ENCODE data around the gene ZFP3.
"Not testable (repeated sequence)": the region's sequence is repeated elsewhere in the genome, so short reads cannot be mapped to it uniquely, and the experiment has no call there.

ZFP3 gene

DNA sequence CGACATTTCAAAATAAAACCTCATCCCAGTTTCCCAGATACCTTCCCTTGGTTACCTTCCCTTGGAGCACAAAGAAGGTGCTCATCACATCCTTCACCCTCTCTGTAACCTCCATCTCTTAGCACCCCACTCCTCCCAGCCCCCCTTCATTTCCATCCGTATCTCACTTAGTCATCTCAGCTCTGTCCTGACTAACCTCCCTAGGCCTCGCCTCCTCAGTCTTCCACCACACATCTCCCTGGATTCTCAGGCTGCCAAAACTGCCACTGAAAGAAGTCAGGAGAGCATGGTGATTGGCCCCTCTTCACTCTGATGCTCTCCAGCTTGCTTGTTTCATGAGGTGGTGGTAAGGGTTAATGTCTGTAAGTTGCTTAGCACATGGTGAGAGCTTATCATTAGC is 2.3 kb downstream of the ZFP3 start:
- DNase-seq: no peak

DNA sequence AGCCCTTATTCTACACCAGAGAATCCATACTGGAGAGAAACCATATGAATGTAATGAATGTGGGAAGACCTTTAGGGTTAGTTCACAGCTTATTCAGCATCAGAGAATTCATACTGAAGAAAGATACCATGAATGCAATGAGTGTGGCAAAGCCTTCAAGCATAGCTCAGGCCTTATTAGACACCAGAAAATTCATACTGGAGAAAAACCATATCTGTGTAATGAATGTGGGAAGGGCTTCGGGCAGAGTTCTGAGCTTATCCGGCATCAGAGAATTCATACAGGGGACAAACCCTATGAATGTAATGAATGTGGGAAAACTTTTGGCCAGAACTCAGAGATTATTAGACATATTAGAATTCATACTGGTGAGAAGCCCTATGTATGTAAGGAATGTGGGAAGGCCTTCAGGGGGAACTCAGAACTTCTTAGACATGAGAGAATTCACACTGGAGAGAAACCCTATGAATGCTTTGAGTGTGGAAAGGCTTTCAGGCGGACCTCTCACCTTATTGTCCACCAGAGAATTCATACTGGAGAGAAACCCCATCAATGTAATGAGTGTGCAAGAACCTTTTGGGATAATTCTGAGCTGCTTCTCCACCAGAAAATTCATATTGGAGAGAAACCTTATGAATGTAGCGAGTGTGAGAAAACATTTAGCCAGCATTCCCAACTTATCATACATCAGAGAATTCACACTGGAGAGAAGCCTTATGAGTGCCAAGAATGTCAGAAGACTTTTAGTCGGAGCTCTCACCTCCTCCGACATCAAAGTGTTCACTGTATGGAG is 14.1 kb downstream of the ZFP3 start:
- no peak for DNase-seq

DNA sequence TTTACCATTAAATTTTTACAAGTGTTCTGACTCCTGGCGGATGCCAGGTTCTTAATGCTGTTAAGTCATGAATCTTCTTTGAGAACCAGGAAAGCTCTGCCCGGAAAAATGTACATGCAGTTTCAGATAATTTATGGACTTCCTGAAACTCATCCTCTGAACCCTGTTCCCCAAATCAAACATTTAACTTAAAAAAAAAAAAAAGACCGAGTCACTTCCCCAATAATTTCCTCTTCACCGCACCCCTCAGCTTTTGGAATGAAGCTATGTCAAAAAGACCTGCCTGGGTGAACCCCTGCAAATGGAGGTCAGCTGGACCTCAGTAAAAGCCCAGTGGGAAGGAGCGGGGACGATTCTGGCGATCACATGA is 18.4 kb downstream of the ZFP3 start:
- no peak for DNase-seq

DNA sequence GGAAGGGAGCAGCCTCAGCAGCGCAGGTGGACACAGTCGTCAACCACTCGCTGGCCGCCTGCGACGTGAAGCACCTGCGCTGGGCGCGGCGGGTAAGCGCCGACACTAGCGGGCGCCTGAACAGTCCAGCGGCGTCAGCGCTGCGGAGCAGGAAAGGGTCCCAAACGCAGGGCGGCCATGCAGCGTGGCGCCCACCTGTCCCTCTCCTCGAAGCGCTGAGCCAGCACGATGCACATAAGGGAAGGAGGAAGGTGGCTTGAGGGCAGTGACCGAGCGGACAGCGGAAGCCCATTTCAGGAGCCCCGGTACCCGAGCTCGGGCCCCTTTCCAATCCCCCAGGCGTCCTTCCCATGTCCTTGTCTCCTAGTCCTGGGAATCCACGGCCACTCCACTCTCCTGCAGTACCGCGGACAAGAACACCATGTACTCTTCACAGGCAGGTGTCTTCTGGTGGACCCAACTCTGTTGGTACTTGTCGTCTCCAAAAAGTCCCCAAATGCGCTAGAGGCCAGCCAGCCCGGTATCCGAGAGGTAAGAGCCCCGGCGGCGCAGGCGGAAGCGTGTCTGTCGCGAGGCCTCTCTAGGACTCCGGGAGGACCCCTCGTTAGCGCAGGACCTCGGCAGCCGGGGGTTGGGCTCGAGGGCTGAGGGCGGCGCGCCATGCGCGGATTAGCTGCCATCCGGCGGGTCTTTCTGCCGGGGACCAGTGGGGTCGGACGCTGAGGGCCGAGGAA is 19.0 kb downstream of the ZFP3 start:
- no peak for DNase-seq

DNA sequence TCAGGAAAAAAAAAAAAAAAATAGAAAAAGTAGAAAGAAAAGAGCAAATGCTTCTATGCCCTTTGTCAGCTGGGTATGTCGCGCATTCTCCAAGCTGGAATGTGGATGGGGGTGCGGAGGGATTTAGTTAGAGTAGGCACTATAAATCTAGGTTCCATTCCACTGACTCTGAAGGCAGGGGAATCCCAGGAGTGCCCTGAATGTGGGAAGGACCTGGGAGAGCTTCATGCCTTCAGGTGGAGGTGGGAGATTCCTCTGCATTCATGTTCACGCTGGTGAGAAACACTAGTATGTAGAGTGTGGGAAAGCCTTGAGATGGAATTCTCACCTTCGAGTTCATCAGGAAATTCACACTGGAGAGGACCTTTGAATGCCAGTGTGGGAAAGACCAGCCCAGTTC is 21.0 kb downstream of the ZFP3 start:
- no peak for DNase-seq

DNA sequence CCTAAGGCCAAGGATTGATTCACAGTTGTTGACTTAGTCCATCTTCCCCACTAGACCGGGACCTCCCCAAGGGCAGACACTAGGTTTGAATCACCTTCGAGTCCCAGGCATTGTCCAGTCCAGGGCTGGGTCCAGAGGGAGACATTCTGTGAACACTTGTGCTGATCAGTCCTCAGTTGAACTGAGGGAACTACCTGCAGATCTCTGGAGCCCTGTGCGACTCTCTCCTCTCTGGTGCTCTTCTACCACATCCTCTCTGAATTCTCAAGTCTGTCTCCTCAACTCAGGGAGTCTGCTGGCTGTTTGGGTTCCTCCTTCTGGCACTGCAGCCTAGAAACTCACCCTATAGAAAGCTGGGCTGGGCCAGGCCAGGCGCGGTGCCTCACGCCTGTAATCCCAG is 22.6 kb downstream of the ZFP3 start:
- no peak for DNase-seq

DNA sequence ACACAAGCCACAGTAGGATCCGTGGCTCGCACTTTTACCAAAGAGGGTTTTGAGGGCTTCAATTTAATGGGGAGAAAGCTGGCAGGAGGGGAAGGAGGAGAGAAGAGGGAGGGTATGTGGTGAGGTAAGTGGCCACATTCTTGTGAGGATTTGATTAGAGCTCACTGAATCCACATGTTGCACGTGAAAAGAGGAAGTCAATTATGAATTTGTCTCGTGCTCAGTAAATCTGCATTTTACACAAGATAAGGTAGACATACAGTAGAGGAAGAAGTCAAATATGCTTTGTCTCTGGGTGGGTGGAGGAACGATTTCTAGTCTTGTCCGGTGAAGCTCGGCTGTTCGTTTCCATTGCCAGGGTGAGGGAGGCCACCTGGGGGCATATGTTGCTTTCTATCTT is 32.5 kb downstream of the ZFP3 start:
- DNase-seq: no peak

DNA sequence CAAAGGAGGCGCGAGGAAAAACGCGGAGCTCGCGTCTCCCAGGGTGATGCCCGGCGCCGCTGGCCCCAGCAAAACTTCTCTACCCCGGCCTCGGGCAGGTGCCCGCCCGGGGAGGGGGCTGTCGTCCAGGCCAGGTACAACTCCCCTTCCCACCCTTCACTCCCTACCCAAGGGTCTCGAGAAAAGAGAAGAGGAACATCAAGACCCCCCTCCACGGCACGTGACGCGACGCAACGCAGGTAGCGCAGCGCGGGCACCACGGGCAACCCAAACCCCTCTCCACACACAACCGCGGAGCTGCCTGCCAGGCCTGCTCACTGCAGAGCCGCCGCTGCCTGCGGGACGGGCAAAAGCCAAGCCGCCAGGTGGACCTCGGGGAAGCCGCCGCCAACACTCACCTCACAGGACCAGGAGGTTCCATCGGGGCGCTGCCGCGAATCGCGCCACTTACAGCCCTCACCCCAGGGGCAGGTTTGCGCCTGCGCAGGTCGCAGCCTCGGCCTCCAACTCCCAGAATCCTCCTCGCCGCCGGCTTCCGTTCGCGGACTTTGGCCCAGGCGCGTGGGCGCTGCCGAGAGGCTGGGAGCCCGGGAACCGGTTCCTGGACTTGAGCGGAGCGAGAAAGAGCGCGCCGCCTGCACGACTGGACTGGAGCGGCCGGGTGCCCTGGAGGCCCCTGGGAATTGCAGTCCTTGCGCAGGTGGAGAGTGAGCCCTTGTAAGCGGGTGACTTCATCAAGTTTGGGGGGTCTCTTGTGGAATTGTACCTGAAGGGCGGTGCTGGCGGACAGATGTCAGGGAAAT is 33.3 kb downstream of the ZFP3 start, which contains the start of gene ZNF232:
Gene ZNF232 (minus strand): TSS at position 477 of the 803 bp plus-strand sequence. CDS start 56 bp downstream, at position 421.
- peak; percentile 85 for DNase-seq

DNA sequence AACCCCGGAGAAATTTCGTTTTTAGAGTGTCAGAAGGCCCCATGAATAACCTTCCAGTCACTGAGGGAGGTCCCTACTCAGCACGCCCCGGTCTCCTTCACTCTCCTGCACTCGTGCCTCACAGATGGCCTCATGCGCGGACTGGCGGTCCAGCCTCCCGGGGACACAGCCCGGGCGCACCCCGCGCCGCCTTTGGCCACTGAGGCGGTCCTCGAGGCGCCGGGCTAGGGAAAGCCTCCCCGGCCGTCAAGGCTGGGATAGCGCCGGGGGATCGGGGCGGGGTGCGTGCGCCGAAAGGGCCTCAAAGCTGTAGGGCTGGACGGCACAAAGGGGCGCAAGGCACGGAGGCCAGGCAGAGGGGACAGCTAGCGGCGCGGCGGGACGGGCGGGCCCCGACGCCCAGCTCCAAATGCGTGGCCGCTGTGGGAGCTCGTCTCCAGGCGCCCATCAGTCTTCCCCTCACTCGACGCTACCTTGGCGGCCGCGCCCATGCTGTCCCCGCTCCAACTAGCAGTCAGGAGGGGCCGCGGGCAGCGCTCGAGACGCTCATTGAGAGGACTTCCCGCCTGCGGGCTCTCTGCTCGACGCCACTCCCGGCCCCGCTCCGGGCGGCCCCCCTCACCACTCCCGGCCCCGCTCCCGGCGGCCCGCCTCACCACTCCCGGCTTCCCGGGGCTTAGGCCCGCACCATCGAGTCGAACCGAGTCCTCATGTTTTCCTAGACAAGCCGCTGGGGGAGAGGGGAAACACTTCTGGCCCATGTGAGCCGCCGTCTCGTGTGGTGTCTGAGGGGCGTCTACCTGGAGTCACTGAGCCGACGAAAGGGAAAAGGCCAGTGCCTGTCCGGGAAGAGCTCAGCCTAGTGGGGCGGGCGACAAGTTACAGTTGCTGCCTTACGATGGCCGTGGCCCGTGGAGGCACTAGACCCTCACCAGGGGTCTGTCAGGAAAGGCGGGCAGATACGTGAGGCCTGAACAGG is 37.7 kb downstream of the ZFP3 start, which contains the start of gene USP6:
Gene USP6 (plus strand): TSS at position 360 of the 979 bp plus-strand sequence. CDS start 14,336 bp downstream, outside the sequence.
- DNase-seq: no peak

DNA sequence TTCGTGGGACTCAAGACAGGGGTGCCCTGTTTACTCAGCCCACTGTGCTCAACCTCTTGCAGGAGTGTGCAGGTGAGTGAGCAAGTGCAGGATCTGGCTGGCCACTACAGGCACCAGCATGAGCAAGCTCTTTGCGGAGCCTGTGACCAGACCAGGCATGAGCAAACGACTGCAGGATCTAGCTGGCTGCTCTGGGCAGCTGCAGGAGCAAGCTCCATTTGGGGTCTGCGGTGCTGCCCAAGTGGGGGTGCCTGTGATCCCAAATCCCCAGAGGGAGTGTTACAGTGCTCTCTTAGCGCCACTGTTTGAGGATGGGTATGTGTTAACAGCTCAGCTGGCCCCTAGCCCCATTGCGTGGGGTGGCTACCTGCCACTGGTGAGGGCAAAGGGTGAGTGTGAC is 40.0 kb downstream of the ZFP3 start:
- DNase-seq: no peak

DNA sequence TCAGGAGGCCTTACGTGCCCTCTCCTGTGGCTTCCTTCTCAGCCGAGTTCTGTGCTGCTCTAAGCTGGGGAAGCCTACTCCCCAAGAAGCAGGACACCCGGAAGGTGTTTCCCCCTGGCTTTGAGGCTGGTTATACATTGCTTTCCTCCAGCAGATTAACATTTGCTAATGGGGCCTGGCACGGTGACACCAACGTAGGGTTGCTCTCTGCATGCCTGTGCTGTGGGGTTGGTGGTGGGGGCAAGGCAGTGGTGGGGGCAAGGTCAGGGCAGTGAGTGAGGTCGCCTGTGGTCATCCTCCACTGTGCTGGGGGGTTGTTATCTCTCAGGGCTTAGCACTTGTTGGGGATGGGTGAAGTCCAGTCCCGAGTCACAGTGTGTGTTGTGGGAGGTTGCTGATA is 41.8 kb downstream of the ZFP3 start:
- no peak for DNase-seq

DNA sequence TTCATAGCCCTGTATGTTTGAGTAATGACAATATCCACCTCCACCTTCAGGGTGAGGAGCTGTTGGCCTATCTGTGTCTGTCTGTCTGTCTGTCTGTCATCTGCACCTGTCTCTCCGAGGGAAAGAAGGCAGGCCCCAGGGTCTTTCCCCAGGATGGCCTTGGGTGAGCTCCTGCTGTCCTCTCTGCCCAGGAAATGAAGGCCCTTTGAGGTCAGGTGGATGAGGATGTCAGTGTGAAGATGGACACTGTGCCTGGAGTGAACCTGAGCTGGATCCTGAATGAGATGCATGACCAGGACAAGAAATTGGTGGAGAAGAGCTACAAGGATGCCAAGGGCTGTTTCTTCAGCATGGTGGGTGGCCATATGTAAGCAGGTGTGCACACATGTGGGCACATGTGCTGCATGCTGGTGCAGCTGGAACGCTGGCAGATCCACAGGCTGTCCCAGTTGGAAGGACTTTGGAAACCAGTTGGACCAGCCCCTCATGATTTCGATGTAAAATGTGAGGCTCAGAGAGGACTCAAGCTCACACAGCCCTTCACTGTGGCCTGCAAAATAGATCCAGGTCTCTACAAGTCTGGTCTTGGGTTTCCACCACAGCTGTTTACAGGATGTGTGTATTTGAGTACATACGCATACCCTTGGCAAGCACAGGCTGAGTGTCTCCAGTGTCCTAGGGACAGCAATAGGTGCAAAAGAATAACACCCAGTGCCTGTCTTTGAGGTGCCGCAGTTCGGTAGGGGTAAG is 42.3 kb downstream of the ZFP3 start:
- DNase-seq: not testable (repeated sequence)

DNA sequence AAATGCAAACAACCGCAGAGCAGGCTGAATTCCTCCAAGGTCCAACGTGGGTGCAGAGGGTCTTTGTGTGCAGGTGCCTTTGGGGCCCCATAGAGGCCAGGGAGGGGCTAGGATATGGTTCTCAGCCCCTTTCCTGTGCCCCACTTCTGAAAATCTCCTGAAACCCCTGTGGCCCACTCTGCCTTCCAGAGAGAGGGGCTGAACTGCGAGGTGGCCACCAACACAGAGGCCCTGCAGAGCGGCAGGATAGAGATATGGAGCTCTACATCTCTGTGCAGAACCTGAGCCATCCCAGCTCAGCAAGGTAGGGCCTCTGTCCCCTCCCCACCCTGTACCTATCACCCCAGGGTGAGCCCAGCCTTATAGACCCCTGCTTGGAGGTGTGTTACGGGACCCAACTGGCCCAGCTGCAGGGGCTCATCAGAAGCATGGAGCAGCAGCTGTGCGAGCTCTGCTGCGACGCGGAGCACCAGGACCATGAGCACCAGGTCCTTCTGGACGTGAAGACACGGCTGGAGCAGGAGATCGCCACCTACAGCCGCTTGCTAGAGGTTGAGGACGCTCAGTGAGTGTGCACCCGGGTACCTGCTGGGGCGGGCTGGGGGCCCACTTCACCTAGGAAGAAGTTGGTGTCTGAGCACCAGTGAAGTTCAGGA is 43.0 kb downstream of the ZFP3 start:
- DNase-seq: no peak

DNA sequence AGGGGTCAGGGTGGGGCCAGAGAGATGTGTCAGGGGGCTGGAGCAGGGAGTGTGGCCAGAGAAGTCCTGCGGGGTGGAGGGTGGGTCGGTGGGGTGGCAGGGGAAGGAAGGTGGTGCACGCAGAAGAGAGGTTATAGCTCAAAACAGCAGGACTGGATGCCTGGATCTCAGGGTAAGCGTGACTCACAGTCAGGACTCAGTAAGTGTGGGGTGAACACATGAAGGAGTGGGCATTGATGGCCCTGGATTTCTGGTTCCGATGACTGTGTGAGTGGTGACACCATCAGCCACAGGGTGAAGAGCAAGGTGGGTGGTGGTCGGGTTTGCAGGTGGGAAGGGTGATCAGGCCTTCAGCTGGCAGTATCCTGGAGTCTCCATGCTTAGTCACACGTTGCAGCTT is 43.8 kb downstream of the ZFP3 start:
- not testable (repeated sequence) for DNase-seq

DNA sequence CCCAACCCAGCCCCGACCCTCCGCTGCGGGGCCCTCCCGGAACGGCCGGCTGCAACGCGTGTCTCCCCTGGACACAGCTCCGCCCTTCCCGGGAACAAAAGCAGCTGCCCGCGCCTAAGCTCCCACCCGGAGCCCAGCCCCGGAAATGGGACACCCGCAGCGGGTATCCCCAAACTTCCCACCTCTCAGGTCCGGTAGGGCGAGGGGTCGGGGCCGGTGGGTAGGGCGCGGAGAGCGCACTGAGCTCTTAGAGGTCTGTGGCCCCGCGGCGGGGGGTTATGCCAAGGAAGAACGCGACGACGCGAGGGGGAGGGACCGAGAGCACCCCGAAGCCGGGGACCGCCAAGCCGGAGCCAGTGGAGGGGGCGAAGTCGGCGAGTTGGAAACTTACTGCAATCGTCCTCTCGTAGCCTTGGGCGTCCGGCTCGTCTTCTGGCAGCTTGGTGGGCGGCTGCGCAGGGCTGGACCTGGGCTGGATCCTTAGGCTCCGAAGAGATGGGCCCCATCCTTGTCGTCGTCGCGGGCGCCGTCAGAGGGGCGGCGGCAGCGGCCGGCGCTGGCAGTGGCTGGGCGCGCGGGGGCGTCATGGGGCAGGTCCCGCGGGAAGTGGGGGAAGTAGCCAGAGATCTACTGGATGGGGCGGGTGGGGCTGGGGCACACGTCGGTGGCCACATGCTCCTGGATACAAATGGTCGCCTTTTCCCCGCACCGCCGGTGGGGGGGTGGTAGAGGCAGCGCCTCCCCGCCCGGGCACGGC is 44.5 kb downstream of the ZFP3 start:
- DNase-seq: no peak

DNA sequence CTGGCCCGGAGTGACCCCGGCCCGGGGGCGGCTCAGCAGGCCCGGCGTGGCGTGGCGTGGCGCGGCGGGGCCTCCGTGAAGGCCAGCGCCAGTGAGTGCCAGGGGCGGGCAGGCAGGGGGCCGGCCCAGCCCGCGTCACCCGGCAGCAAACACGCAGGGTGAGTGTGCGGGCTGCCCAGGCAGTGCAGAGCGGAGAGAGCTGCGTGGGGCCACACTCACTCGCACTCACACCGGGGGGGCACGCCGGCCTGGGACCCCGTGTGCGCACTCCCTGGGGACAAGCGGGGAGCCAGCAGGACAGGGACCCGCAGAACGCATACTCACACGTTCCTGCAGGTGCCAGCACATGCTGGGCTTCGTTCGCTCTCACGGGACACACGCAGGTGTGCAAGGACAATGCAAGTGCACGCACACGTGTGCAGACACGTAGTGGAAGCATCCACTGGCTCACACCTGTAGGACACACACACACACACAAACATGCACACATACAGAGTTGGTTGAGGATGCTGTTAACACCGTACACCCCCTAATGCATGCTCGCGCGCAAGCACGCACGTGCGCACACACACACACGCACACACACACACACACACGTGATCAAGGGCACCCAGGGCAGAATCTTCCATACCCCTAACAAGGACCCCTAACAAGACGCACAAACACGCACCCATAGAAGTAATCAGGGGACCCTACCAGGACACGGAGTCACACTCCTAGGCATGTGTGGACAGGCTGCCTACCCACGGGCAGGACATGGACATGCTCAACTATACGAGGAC is 45.3 kb downstream of the ZFP3 start:
- no peak for DNase-seq

DNA sequence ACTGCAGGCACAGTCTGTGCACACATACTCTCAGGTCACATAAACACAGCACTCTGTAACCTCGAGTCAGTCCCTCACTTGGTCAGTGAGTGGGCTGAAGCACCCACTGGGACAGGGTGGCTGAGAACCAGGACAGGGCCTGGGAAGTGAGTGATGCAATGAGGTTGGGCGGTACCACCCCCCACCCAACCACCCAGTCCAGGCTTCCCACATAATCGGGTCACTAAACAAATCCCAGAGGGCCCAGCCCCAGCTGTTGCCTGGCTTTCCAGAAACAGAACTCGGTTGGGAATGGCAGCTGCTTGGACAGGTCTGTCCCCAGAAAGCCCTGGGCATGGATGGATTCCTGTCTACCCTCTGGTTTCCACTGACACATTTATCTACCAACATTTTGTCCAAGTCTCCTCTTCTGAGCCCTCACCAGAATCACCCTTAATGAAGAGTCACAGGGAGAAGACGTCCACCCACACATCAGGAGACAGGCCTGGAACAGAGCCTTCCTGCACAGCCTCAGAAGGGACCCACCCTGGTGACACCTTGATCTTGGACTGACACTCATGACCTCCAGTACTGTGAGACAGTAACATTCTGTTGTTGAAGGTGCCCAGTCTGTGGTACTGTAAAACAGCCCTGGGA is 46.0 kb downstream of the ZFP3 start:
- not testable (repeated sequence) for DNase-seq

DNA sequence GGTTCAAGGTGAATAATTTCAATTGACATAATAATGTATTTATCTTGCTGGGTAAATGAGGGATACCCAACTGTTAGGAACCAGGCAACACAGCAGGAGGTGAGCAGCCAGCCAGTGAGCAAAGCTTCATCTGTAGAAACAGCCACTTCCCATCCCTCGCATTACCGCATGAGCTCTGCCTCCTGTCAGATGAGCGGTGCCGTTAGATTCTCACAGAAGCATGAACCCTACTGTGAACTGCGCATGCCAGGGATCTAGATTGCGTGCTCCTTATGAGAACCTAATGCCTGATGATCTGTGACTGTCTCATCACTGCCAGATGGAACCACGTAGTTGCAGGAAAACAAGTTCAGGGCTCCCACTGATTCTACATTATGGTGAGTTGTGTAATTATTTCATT is 46.6 kb downstream of the ZFP3 start:
- DNase-seq: not testable (repeated sequence)
